HG03108 (cell line): ENCODE results near the gene ATXN10.
"Not testable (repeated sequence)": the region's sequence is repeated elsewhere in the genome, so short reads cannot be mapped to it uniquely, and the experiment has no call there.

Source experiments
- ATAC-seq: cut with Tn5 transposase; IDR thresholded peaks from one replicate; pipeline ENCODE4 v1.9.1; 2021; ENCODE audit warnings: moderate library complexity; ENCODE audit not compliant: unreplicated experiment

ATXN10 gene

DNA sequence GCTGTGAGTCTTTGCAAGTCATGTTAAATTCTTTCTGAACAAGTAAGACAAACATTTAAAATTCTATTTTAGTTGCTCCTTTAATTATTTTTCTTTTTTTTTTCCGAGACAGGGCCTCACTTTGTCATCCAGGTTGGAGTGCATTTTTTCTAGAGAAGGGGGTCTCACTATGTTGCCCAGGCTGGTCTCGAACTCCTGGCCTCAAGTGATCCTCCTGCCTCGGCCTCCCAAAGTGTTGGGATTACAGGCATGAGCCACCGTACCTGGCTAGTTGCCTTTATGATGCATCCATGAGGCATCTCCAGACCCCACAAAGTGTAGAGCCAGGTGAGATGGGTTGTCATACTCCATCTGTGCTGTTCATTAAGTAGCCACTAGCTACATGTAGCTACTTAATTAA lies 4.4 kb downstream of the ATXN10 start:
- no peak for ATAC-seq

DNA sequence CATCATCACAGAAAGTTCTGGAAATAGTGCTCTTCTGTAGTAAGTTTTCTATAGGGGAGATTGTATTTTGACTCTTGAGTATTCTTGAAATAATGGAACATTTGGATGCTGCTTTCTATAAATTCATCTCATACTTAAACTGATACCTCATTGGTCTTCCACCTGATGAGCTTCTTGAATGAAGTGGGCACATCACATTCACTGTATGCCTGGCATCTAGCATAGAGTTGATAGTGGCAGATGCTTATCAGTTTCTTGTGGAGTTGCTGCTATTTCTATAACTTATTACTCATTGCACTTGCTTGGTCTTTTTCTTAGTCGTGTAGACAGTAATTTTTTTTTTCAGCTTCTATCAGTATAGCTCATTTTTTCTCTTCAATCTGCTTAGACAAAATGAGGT lies 5.4 kb downstream of the ATXN10 start:
- ATAC-seq: no peak

DNA sequence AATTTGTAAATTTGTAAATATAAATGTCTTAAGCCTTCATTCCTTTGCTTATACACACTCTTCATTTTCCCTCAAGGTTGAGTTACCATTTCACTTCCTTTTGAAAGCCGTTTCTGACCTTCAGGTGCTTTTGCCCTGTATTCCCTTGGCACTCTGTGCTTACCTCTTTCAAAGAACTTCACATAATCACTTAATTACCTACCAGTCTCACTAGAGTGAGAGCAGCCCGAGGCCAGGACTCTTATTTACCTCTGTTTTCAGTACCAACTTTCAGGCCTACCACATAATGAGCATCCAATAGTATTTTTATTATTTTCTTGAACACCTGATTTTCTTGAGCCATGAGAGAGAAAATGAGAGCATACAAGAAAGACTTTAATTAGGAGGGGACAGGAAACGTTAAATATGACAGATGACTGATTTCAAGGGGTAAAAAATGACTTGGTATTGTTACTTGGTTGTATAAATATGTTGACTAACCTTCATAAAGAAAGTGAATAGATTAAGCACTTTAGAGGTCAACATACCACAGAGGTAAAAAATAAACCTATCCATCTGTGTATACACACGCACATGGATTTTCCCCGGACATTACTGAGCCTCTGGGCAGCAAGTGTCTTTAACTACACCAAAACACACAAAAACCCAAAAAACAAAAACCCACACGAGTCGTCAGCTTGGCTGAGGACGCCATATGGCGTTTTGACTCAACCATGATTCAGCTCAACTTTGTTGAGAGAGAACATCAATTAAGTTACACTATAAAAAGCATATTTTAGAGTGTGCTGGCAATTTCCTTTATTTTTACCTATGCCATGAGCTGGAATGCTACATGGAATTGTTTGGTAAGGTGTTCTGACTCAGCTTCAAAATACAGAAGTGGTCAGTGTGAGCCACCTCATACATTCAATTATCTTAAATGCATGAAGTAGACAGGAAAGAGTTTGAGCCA lies 7.6 kb downstream of the ATXN10 start:
- ATAC-seq: no peak

DNA sequence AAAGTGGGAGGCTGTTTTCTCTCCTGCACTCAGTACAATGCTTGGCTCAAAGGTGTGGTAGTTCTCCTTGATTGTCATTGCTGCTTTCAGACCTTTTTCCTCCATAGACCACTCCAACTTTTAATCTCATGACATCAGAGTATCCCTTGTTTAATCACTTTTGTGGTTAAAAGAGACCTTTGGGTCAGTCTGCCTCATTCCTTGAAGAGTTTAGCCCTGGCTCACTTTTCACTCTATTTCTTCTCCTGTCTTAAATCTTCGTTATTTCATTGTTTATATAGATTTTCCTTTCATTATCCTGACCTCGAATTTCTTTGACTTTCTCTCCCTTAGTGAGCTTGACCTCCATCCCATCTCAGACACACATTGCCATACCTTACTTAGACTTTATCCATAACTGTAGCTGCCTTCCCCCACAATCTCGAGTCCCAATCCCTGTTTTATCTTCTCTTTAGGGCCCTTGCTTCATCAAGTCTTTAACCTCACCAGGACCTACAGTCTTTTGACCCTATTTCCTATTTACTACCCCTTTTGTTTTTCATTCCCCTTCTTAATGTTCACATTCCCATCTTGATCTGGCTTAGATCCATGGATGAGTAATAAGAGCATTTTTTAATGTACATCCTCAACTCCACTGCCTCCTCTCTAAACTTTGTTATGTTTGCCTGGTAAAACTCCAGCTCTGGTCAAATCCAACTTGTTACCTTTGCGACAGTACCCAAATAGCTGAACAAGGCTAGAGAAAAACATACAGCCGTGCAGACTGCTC lies 9.5 kb downstream of the ATXN10 start:
- no peak for ATAC-seq

DNA sequence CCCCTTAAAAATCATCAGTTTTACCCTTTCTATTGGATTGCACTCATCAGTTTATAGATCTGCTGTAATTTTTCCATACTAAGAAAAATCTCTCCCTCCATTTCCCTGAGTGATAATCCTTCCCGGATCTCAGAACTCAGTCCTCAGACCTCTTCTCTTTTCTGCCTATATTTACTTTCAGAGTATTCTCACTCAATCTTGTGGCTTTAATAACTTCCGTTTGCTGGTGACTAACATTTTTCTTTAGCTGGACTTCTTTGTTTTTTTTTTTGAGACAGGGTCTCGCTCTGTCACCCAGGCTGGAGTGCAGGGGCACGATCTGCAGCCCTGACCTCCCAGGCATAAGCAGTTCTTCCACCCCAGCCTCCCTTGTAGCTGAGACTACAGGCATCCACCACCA lies 10.4 kb downstream of the ATXN10 start:
- no peak for ATAC-seq

DNA sequence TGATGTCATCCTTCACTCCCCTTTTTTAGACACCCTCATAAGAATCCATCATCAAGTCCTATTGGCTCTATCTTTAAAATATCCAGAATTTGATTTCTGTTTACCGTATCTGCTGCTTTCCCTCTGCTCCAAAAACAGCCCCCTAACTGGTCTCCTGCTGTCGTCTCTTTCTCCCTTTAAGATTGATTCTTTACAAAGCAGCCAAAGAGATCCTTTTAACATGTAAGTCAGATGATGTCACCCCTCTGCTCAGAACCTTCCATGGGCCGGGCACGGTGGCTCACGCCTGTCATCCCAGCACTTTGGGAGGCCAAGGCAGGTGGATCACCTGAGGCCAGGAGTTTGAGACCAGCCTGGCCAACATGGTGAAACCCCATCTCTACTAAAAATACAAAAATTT lies 11.1 kb downstream of the ATXN10 start:
- ATAC-seq: not testable (repeated sequence)

DNA sequence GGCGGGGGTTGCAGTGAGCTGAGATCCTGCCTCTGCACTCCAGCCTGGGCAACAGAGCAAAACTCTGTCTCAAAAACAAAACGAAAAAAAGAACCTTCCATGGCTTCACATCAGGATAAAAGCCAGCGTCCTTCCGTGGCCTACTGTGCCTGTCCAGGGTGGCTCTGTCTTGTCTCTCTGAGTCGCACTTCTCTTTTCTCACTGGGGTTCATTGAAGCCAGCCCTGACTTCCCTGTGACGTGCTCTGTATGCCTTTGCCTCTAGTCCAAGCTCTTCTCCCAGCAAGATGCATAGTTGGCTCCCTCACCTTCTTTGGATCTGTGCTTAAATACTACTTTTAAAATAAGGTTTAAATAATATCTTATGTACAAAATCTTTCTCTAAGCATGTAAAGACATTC lies 11.6 kb downstream of the ATXN10 start:
- ATAC-seq: no peak

DNA sequence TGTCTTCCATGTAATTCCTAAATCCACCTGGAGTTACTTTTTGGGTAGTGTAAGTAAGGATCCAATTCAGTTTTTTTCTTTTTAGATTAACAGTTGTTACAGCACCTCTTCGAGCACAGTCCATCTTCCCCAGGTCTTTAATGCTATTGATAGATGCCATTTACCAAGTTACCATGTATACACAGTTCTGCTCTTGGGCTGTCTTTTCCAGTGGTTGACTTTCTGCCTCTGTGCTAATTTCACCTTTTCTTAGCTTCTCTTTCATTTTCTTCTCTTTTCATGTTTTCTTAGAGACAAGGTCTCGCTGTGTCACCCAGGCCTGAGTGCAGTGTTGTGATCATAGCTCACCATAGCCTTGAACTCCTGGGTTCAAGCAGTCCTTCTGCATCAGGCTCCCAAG lies 12.0 kb downstream of the ATXN10 start:
- ATAC-seq: no peak

DNA sequence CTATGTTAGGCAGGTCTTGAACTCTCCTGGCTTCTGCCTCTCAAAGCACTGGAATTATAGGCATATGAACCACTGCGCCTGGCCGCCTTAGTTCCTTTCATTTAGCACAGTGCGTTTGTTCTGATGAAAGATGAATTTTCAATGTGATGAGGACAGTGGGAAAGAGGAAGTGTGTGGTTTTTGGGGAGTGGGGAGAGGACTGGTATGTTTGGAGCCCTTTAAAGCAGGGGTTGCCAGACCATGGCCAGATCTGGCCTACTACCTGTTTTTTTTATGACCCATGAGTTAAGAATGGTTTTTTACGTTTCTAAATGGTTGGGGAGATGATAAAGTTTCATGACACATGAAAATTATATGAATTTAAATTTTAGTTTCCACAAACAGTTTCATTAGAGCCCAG lies 12.5 kb downstream of the ATXN10 start:
- no peak for ATAC-seq

DNA sequence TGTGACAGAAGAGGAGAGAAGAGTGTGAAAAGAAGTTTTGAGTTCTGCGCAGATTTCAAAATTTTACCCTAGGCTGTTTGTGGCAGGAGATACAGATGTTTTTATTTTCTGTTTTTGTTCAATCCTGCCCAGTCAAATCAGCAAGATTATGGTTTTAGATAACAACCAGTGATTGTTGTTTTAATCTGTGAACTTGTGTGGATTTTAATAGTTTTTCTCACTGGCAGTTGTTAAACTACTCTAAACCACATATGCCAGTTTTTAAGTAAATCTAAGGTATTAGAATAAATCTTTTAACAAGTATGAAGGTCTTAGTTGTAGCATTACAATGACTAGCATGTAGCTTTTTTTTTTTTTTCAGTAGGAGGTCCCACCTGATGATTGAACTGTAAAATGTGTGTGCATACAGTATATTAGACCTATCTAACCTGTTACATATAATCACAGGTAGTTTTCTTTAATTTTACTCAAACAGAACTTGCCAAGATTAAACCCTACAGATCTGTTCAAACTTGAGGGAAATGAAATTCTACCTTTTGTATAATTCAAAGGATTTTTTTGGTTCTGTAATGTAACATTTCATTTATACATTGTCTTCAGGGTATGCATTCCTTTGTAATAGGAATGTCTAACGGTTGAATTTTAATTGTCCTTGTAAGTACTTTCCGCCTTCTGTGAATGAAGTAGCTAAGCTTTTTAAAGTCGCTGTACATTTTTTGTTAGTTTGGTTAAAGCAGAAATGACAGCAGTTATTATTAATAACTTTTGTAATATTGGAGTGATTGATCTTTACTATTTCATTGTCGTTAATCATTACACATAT lies 13.3 kb downstream of the ATXN10 start:
- no peak for ATAC-seq

- ATAC-seq: no peak
Observed at GRCh38 chr22:45686004-45686403, 14.4 kb downstream of the ATXN10 start.

DNA sequence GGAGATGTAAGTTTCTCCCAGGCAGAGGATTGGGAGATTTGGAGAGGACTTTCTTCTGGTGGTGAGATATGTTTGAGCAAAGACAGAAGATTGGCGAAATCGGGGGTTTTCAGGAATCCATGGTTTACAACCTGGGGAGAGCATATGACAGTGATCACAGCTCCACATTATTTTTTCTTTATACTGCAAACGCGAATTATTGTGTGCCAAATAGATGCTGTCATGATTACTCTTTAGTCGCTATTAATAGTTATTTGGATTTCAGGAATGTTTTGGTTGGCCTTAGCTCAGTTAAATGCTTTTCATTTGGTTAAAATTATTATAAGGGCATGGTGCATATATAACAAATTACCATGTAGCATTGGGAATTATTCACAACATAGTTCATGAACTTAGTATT lies 15.2 kb downstream of the ATXN10 start:
- ATAC-seq: no peak

DNA sequence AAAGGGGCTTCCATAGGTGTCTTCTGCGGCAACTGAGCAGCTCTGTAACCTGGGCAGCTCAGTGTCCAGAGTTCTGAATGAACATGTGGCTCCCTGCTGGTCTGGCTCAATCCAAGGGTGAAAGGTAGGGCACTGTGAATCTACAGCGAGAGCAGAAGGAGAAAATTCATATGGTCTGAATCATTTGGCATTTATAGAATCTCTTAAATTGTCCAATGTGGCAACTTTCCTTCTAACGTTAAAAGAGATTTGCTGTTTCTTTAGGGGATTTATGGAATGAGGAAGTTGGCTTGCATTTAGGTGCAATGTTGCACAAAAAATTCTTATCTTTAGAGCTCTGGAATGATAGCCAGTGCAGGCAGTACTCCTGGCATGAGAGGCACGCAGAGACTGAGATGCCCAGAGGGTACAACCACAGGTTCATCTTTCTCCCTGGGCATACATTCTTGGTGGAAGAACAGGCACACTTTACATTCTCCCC lies 17.0 kb downstream of the ATXN10 start:
- no peak for ATAC-seq

- ATAC-seq: no peak
Observed at GRCh38 chr22:45689211-45689610, 17.6 kb downstream of the ATXN10 start.

DNA sequence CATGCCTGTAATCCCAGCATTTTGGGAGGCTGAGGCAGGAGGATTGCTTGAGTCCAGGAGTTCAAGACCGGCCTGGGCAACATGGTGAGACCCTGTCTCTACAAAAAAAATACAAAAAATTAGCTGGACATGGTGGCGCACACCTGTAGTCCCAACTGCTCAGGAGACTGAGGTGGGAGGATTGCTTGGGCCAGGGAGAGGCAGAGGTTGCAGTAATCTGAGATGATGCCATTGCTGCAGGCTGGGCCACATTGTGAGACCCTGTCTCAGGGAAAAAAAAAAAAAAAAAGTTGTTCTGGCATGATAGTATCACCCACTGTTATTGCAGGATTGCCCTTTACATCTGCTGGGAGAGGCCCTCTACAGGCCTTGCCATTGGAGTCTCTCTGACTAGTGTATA lies 18.4 kb downstream of the ATXN10 start:
- ATAC-seq: no peak

DNA sequence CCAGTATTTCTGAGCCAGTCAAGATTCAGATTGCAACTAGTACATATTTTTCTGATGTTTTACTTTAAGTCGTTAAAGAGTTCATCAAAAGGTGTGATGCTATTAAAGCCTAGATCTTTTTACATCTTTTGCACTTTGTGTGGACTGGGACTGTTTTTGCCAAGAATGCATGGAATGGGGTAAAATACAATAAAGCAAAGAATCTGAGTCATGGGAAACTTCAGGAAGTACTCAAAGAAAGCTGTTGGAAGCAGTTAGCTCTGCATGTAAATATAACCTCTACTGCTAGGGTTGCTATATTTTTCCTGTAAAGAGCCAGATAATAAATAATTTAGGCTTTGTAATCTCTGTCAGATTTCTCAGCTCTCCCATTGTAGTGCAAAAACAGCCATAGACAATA lies 20.9 kb downstream of the ATXN10 start:
- no peak for ATAC-seq

DNA sequence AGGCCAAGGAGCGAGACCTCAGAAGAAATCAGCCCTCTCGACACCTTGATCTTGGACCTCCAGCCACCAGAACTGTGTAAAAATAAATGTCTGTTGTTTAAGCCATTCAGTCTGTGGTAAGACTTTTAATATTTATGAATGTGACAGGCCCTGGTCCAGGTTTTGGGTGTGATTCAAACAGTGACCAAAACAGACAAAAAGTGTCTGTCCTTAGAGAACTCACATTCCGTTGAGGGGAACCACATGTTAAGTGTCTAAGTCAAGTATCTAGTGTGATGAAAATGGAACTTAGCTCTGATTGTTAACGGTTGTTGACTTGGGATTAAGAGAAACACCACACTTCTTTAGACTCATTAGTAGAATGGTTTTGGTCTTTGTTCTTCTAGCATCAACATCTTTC lies 22.2 kb downstream of the ATXN10 start:
- ATAC-seq: no peak

- no peak for ATAC-seq
Observed at GRCh38 chr22:45696227-45696626, 24.6 kb downstream of the ATXN10 start.

- ATAC-seq: no peak
Observed at GRCh38 chr22:45698094-45698493, 26.5 kb downstream of the ATXN10 start.

DNA sequence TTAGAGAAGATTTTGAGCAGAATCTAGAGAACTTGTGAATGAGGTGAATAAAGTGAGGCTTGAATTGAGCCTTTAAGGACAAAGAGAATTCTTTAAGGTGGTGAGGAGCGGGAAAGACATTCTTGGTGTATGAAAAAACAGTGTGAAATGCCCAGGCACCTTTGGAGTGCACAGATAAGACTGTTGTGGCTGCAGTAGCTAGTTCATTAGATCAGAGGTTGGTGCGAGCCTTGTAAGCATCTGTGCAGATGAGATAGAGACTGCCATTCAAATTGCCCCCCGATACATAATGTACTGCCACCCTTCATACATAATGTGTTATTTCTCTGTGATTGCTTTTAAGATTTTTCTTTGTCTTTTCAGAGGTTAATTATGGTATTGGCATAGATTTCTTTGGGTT lies 31.3 kb downstream of the ATXN10 start:
- ATAC-seq: no peak

GRCh38 chr22:45703758-45704157 lies 32.1 kb downstream of the ATXN10 start:
- ATAC-seq: no peak
